ENCODE results near the gene UGT2B15.
"Not testable (repeated sequence)": the region's sequence is repeated elsewhere in the genome, so short reads cannot be mapped to it uniquely, and the experiment has no call there.

The UGT2B15 gene

GRCh38 chr4:68714400-68714799, 43.9 kb upstream of the UGT2B15 start:
- no peaks in the 10 kb centered on the region for H3K27me3 ChIP-seq (ENCODE audit: insufficient read depth, low read length)
- no peak overlapping the region for H2AFZ ChIP-seq (ENCODE audit: low read length)
- no peaks in the 10 kb centered on the region for H3K79me2 ChIP-seq (ENCODE audit: insufficient read depth, low read length)
- no peak overlapping the region for H3K4me3 ChIP-seq (ENCODE audit: low read depth, low read length, poor library complexity, severe bottlenecking)
- H3F3A ChIP-seq (ENCODE audit: insufficient read depth, low read length): no peaks in the 10 kb centered on the region
- H3K27ac ChIP-seq (ENCODE audit: low read depth, low read length, poor library complexity, severe bottlenecking): no peak overlapping the region
- TF ChIP-seq, protein P1, sequence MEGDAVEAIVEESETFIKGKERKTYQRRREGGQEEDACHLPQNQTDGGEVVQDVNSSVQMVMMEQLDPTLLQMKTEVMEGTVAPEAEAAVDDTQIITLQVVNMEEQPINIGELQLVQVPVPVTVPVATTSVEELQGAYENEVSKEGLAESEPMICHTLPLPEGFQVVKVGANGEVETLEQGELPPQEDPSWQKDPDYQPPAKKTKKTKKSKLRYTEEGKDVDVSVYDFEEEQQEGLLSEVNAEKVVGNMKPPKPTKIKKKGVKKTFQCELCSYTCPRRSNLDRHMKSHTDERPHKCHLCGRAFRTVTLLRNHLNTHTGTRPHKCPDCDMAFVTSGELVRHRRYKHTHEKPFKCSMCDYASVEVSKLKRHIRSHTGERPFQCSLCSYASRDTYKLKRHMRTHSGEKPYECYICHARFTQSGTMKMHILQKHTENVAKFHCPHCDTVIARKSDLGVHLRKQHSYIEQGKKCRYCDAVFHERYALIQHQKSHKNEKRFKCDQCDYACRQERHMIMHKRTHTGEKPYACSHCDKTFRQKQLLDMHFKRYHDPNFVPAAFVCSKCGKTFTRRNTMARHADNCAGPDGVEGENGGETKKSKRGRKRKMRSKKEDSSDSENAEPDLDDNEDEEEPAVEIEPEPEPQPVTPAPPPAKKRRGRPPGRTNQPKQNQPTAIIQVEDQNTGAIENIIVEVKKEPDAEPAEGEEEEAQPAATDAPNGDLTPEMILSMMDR (IDR thresholded peaks at IDR 0.05; ENCODE audit: low read length): no peak
- TF ChIP-seq EZH2 (IDR thresholded peaks at IDR 0.05; ENCODE audit: borderline replicate concordance, low read length): no peak
- H3K9me3 ChIP-seq (ENCODE audit: low read length): no peaks in the 10 kb centered on the region
- H3K36me3 ChIP-seq (ENCODE audit: insufficient read depth, low read length): no peaks in the 10 kb centered on the region
- no peaks in the 10 kb centered on the region for H4K20me1 ChIP-seq (ENCODE audit: insufficient read depth, low read length)
- H3K9ac ChIP-seq (ENCODE audit: low read length): no peak overlapping the region
- H3K4me2 ChIP-seq (ENCODE audit: low read length): no peak overlapping the region
- no peaks in the 10 kb centered on the region for H3K4me1 ChIP-seq (ENCODE audit: insufficient read depth, low read length, severe bottlenecking)
- H3K9me2 ChIP-seq (ENCODE audit: low read depth, low read length): no peaks in the 10 kb centered on the region

DNA sequence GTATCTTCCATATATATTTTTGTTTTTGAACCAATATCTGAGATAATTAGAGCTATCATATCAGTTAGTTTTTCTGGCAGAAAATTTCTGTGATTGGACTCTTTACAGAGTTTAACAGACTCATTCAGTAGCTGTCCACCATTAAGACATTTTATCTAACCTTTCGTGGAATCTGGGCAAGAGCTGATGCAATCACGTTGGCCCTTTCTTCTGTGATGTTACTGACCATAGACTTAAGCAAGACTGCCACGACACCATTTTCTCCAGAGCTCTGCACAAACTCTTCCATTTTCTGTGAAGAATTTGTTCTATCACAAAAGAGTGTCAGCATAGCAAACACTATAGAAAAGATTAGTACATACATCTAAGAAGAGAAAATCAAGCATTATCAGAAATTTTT, 41.8 kb upstream of the UGT2B15 start:
- Histone ChIP-seq H2AFZ (ENCODE audit: low read length) (no peak overlapping the region), H3K27me3 (ENCODE audit: insufficient read depth, low read length) (no peaks in the 10 kb centered on the region), H3K9me3 (ENCODE audit: low read length) (no peaks in the 10 kb centered on the region), H3K36me3 (ENCODE audit: insufficient read depth, low read length) (no peaks in the 10 kb centered on the region), H3K4me1 (ENCODE audit: insufficient read depth, low read length, severe bottlenecking) (no peaks in the 10 kb centered on the region), H3K9ac (ENCODE audit: low read length) (no peak overlapping the region), H3K4me3 (ENCODE audit: low read depth, low read length, poor library complexity, severe bottlenecking) (no peak overlapping the region), H3K79me2 (ENCODE audit: insufficient read depth, low read length) (no peaks in the 10 kb centered on the region), H3K9me2 (ENCODE audit: low read depth, low read length) (no peaks in the 10 kb centered on the region), H3F3A (ENCODE audit: insufficient read depth, low read length) (no peaks in the 10 kb centered on the region), H4K20me1 (ENCODE audit: insufficient read depth, low read length) (no peaks in the 10 kb centered on the region), H3K4me2 (ENCODE audit: low read length) (no peak overlapping the region), H3K27ac (ENCODE audit: low read depth, low read length, poor library complexity, severe bottlenecking) (no peak overlapping the region)
- no peak for TF ChIP-seq EZH2 (IDR thresholded peaks at IDR 0.05; ENCODE audit: borderline replicate concordance, low read length)
- TF ChIP-seq, protein P1 (IDR thresholded peaks at IDR 0.05; ENCODE audit: low read length): no peak

DNA sequence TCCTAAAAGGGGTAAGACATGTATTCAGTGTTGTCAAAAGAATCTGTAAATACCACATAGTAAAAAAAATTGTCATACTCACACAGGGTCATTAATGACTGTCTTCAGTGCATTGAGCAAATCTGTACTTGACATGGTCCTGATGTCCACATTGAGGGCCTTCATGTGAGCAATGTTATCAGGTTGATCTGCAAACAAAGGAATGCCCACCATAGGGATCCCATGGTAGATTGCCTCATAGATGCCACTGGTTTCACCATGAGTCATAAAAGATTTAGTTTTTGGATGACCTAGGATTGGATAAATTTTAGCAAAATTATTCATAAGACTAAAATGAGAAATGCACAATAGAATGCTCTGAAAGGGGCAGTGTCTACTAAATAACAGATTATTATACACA, 38.1 kb upstream of the UGT2B15 start:
- Histone ChIP-seq H2AFZ (ENCODE audit: low read length) (no peak overlapping the region), H3K4me3 (ENCODE audit: low read depth, low read length, poor library complexity, severe bottlenecking) (no peak overlapping the region), H3F3A (ENCODE audit: insufficient read depth, low read length) (no peaks in the 10 kb centered on the region), H3K36me3 (ENCODE audit: insufficient read depth, low read length) (no peaks in the 10 kb centered on the region), H3K9ac (ENCODE audit: low read length) (no peak overlapping the region), H3K27ac (ENCODE audit: low read depth, low read length, poor library complexity, severe bottlenecking) (no peak overlapping the region), H3K4me2 (ENCODE audit: low read length) (no peak overlapping the region), H3K4me1 (ENCODE audit: insufficient read depth, low read length, severe bottlenecking) (no peaks in the 10 kb centered on the region), H4K20me1 (ENCODE audit: insufficient read depth, low read length) (no peaks in the 10 kb centered on the region), H3K9me2 (ENCODE audit: low read depth, low read length) (no peaks in the 10 kb centered on the region), H3K27me3 (ENCODE audit: insufficient read depth, low read length) (no peaks in the 10 kb centered on the region), H3K79me2 (ENCODE audit: insufficient read depth, low read length) (no peaks in the 10 kb centered on the region), H3K9me3 (ENCODE audit: low read length) (no peaks in the 10 kb centered on the region)
- TF ChIP-seq EZH2 (IDR thresholded peaks at IDR 0.05; ENCODE audit: borderline replicate concordance, low read length): no peak
- TF ChIP-seq, protein P1 (IDR thresholded peaks at IDR 0.05; ENCODE audit: low read length): no peak

DNA sequence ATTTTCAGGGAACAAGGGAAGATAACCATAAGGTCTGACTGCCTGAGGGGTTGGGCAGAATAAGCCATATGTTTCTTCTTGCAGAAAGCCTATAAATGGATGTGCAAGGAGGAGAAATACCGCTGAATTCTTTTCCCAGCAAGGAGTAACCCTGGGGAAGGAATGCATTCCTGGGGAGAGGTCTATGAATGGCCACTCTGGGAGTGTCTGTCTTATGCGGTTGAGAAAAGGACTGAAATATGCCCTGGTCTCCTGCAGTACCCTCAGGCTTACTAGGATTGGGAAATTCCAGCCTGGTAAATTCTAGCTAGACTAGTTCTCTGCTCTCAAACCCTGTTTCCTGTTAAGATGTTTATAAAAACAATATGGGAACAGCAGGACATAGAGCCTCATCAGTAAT, 32.7 kb upstream of the UGT2B15 start:
- not testable (repeated sequence) for H3F3A ChIP-seq (ENCODE audit: insufficient read depth, low read length); H3K9me2 ChIP-seq (ENCODE audit: low read depth, low read length); H3K79me2 ChIP-seq (ENCODE audit: insufficient read depth, low read length); H3K4me1 ChIP-seq (ENCODE audit: insufficient read depth, low read length, severe bottlenecking); H3K9me3 ChIP-seq (ENCODE audit: low read length); H3K4me2 ChIP-seq (ENCODE audit: low read length); H2AFZ ChIP-seq (ENCODE audit: low read length); H3K4me3 ChIP-seq (ENCODE audit: low read depth, low read length, poor library complexity, severe bottlenecking); H3K9ac ChIP-seq (ENCODE audit: low read length); H3K27ac ChIP-seq (ENCODE audit: low read depth, low read length, poor library complexity, severe bottlenecking); H3K36me3 ChIP-seq (ENCODE audit: insufficient read depth, low read length); H4K20me1 ChIP-seq (ENCODE audit: insufficient read depth, low read length); H3K27me3 ChIP-seq (ENCODE audit: insufficient read depth, low read length)
